IPS DF 4.7 (cell line): ENCODE data around the gene SCLY.

ENCODE experiments used
- DNase-seq: peaks from one replicate; pipeline ENCODE4 v3.0.0-alpha.2; 2013; ENCODE audit warnings: low spot score; ENCODE audit errors: extremely low read depth

SCLY gene

GRCh38 chr2:238139196-238140039 is 78.6 kb downstream of the SCLY start:
- DNase-seq, result no peak

GRCh38 chr2:238140040-238140439 is 79.2 kb downstream of the SCLY start:
- DNase-seq, result no peak

GRCh38 chr2:238140721-238141540 is 80.1 kb downstream of the SCLY start:
- DNase-seq, result no peak

- no peak for DNase-seq
Measured at GRCh38 chr2:238141541-238142318, 80.9 kb downstream of the SCLY start.

GRCh38 chr2:238142382-238143205 is 81.8 kb downstream of the SCLY start:
- no peak for DNase-seq

- no peak for DNase-seq
Measured at GRCh38 chr2:238143239-238143951, 82.6 kb downstream of the SCLY start.

- no peak for DNase-seq
Measured at GRCh38 chr2:238144262-238144661, 83.5 kb downstream of the SCLY start.

- DNase-seq, result no peak
Measured at GRCh38 chr2:238145046-238145445, 84.2 kb downstream of the SCLY start.

- no peak for DNase-seq
Measured at GRCh38 chr2:238145851-238146250, 85.0 kb downstream of the SCLY start.

GRCh38 chr2:238146884-238147544 is 86.2 kb downstream of the SCLY start:
- no peak for DNase-seq

- DNase-seq, result no peak
Measured at GRCh38 chr2:238148981-238149380, 88.2 kb downstream of the SCLY start.
